ENCODE results near the gene TREML2. TPM values are rescaled to one million over a fixed set of nuclear protein-coding genes. Genes with fewer than 3 reads are reported as not detected.

Gene TREML2
- total RNA-seq, 4 donors from 2014 or later, result 0.09 to 0.10 TPM; not detected in 2

GRCh38 chr6:41184761-41185160, 16.2 kb downstream of the TREML2 start:
- Histone ChIP-seq H3K36me3 (no peaks in the 10 kb centered on the region), H3K9me3 (no peaks in the 10 kb centered on the region), H3K27me3 (no peaks in the 10 kb centered on the region), H3K27ac (no peak overlapping the region), H3K4me1 (no peaks in the 10 kb centered on the region), H3K4me3 (no peak overlapping the region)
- in situ Hi-C loops (cut with MboI; ENCODE audit: low sequenced_read_pairs in 4 of 4) (no loop called here), intact Hi-C loops (cut with DNase I; ENCODE audit: low total_unique reads) (no loop called here)
- no peak for ATAC-seq
- DNase-seq, result no peak
- TF ChIP-seq CTCF (IDR thresholded peaks at IDR 0.05 in 4 of 5, conservative IDR thresholded peaks at IDR 0.05 in 1 of 5) (no peak), POLR2A (IDR thresholded peaks at IDR 0.05) (no peak)

DNA sequence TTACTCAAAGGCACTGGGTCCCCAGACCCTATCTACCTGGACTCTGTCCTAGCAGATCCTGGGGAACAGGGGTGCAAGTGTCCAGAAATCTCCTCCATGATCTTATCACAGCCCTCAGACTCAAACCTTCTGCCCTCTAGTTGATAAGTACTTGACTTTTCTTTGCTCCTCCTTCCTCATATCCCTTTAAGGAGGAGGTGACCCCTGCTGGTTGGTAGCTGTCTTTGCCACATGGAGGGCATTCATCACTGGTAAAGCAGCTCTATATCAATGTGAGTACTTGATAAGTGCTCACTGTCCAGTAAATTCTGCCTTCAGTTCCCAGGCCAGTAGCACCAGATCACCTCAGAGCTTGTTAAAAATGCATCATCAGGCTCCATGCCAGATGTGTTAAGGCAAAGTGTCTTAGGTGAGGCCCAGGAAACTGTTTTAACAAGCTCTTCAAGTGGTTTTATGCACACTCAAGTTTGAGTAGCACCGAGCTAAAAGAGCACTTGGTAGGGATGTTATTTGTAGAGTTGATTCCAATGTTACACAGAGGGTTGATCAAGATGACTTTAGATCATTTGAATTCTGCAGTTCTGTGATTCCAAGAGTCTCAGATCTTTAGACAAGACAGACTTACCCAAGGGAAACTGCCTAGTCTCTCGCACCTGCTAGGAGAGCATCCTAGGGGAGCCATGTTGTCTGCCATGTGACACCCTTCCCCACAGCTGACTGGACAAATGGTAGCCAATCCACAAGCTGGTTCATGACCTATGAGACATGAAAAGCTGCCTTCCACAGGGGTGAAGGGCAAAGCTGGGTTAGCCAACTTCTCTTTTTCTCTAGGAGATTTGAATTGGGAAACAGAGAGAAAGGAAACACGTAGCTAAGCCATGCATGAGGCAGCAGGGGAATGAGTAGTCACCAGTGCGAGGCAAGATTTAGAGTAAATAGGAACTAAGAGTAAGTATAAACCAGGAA, 18.6 kb downstream of the TREML2 start:
- Histone ChIP-seq H3K4me3 (no peak overlapping the region), H3K27me3 (no peaks in the 10 kb centered on the region), H3K36me3 (no peaks in the 10 kb centered on the region), H3K9me3 (no peaks in the 10 kb centered on the region), H3K27ac (no peak overlapping the region), H3K4me1 (no peaks in the 10 kb centered on the region)
- intact Hi-C loops (cut with DNase I; ENCODE audit: low total_unique reads), result no loop called here
- TF ChIP-seq POLR2A (IDR thresholded peaks at IDR 0.05) (no peak), CTCF (IDR thresholded peaks at IDR 0.05 in 4 of 5, conservative IDR thresholded peaks at IDR 0.05 in 1 of 5) (peak in 2 of 5 experiments; percentile 38 to 41)
- DNase-seq (peak in 1 of 2 donors; percentile 24), ATAC-seq (peak; percentile 44 to 75)
- in situ Hi-C loops (cut with MboI; ENCODE audit: low sequenced_read_pairs in 4 of 4), result no loop called here

DNA sequence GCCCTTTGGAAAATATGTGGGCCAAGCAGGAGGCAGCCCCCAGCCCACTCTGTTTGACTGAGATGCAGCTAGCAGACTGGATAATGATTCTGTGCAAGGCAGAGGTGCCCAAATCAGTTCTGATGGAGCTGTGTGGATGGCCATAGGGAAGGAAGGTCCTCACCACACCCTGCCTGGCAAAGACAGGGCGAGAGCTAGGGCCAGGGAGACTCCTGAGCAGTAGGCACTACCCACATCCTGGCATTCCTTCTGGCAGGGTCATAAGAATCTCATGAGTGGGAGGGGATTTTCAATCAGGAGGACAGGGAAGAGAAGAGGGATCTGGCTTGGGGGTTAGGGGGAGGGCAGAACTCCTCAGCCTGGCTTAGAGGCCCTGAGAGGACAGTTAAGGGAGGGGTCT, 19.4 kb downstream of the TREML2 start:
- no peak for TF ChIP-seq POLR2A (IDR thresholded peaks at IDR 0.05)
- no peak for TF ChIP-seq CTCF (IDR thresholded peaks at IDR 0.05 in 4 of 5, conservative IDR thresholded peaks at IDR 0.05 in 1 of 5)
- ATAC-seq (no peak), DNase-seq (no peak)
- Histone ChIP-seq H3K27me3 (no peaks in the 10 kb centered on the region), H3K9me3 (no peaks in the 10 kb centered on the region), H3K4me3 (no peak overlapping the region), H3K36me3 (no peaks in the 10 kb centered on the region), H3K27ac (no peak overlapping the region), H3K4me1 (no peaks in the 10 kb centered on the region)
- intact Hi-C loops (cut with DNase I; ENCODE audit: low total_unique reads) (no loop called here), in situ Hi-C loops (cut with MboI; ENCODE audit: low sequenced_read_pairs in 4 of 4) (no loop called here)

DNA sequence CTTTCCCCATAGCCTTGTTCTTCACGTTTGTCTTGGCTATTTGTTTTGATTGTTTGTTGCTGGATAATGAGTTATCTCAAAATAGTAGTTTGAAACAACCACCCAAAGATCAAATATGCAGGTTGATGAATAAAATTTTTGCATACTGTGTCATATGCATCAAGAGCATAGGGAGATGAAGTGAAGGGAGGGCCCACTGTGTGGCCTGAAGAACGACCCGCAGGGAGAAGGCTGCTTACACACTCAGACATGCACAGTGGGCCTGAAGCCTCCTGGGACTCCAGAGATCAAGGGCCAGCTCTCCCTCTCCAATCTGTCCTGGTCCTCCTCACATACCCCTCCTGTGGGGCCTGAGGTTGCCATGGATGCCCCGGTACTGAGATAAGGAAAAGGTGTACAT, 21.8 kb downstream of the TREML2 start:
- Histone ChIP-seq H3K27me3 (no peaks in the 10 kb centered on the region), H3K4me3 (no peak overlapping the region), H3K4me1 (no peaks in the 10 kb centered on the region), H3K36me3 (no peaks in the 10 kb centered on the region), H3K27ac (no peak overlapping the region), H3K9me3 (no peaks in the 10 kb centered on the region)
- DNase-seq, result no peak
- in situ Hi-C loops (cut with MboI; ENCODE audit: low sequenced_read_pairs in 4 of 4) (no loop called here), intact Hi-C loops (cut with DNase I; ENCODE audit: low total_unique reads) (no loop called here)
- TF ChIP-seq CTCF (IDR thresholded peaks at IDR 0.05 in 4 of 5, conservative IDR thresholded peaks at IDR 0.05 in 1 of 5), result no peak
- no peak for TF ChIP-seq POLR2A (IDR thresholded peaks at IDR 0.05)
- no peak for ATAC-seq
